Upper lobe of left lung (tissue), 6 donors: Measurements from ENCODE around the gene PVRIG. TPM values are rescaled to one million over a fixed set of nuclear protein-coding genes. Genes with fewer than 3 reads are reported as not detected.
"Not testable (repeated sequence)": the region's sequence is repeated elsewhere in the genome, so short reads cannot be mapped to it uniquely, and the experiment has no call there.

Source experiments
- ATAC-seq, 2 donors: fragments of 200-7000 bp; cut with Tn5 transposase; one replicate each; pipeline ENCODE4 v1.9.1; 2022; ENCODE audit warnings: mild to moderate bottlenecking in 2 of 2, moderate library complexity in 2 of 2; ENCODE audit not compliant: low FRiP score in 2 of 2
- DNase-seq, 2 donors: peaks; one replicate each; pipeline ENCODE4 v3.0.0-alpha.2; 2019 to 2020
- H3K27ac ChIP-seq, 4 donors: fragments of 200-600 bp; sonication (generic); one replicate each; pipeline ENCODE4 v1.5.1; 2016 to 2019
- H3K27me3 ChIP-seq, 4 donors: fragments of 200-600 bp; sonication (generic); one replicate each; pipeline ENCODE4 v1.5.1; 2017 to 2019
- H3K36me3 ChIP-seq, 4 donors: fragments of 200-600 bp; sonication (generic); one replicate each; pipeline ENCODE4 v1.5.1; 2016 to 2019
- H3K4me1 ChIP-seq, 4 donors: fragments of 200-600 bp; sonication (generic); one replicate each; pipeline ENCODE4 v1.5.1; 2018 to 2019
- H3K4me3 ChIP-seq, 4 donors: fragments of 200-600 bp; sonication (generic); one replicate each; pipeline ENCODE4 v1.5.1; 2017 to 2019; ENCODE audit warnings: mild to moderate bottlenecking in 2 of 4, moderate library complexity in 1 of 4
- H3K9me3 ChIP-seq, 4 donors: fragments of 200-600 bp; sonication (generic); one replicate each; pipeline ENCODE4 v1.5.1; 2018 to 2019
- CTCF ChIP-seq, 6 experiments: fragments of 450-650 bp in 4 of 6; fragments of 200-600 bp in 2 of 6; sonication (generic) in 2 of 6; IDR thresholded peaks; one replicate each; pipeline ENCODE4 v1.5.1; 2016 to 2019; ENCODE audit warnings: antibody characterized with exemption in 6 of 6
- EP300 ChIP-seq, 4 donors: sonication (generic); formaldehyde crosslinking; IDR thresholded peaks; one replicate each; pipeline ENCODE4 v1.5.1; 2017; ENCODE audit warnings: antibody characterized with exemption in 4 of 4, control low read depth in 2 of 4
- POLR2A ChIP-seq, 4 donors: fragments of 450-650 bp; IDR thresholded peaks; one replicate each; pipeline ENCODE4 v1.5.1; 2016 to 2017; ENCODE audit warnings: antibody characterized with exemption in 4 of 4, mild to moderate bottlenecking in 2 of 4
- POLR2AphosphoS5 ChIP-seq, 2 donors: sonication (generic); formaldehyde crosslinking; IDR thresholded peaks; one replicate each; pipeline ENCODE4 v1.5.1; 2017; ENCODE audit warnings: antibody characterized with exemption in 2 of 2
- WGBS, 2 donors: methylation state at CpG; one replicate each; pipeline ENCODE4 v1.1.5; 2017 to 2018; 5-methylcytosine and 5-hydroxymethylcytosine counted together
- total RNA-seq, 6 donors: library from RNA; depleted of rRNA in 4 of 6; stranded (reverse); fragments of >200 nt in 4 of 6; gene quantifications; one replicate each; pipeline versions ENCODE4 v1.1.0 to v1.2.1, GENCODE V29; 2016 to 2021
- donor health status: DM: no; HTN: no; CAD: no; lungs with moderate emphysema.
- donor health status: DM: no; HTN: yes; CAD: no; lungs with severe emphysema.

The PVRIG gene
- total RNA-seq, 6 donors from 2014 or later: 0.63 to 6.3 (median 1.7) TPM

- H3K9me3 ChIP-seq: no peaks in the 10 kb centered on the region
- WGBS, 2 donors: 63 to 70% methylated on average over 4 of the region's 4 CpGs
- no peaks in the 10 kb centered on the region for H3K27me3 ChIP-seq
- H3K4me3 ChIP-seq: no peak overlapping the region
- ATAC-seq (peak in 1 of 2 donors; percentile 68), DNase-seq (no peak)
- no peaks in the 10 kb centered on the region for H3K36me3 ChIP-seq
- H3K27ac ChIP-seq: no peak overlapping the region
- H3K4me1 ChIP-seq: no peaks in the 10 kb centered on the region
- TF ChIP-seq POLR2A (IDR thresholded peaks at IDR 0.05) (no peak), CTCF (IDR thresholded peaks at IDR 0.05) (peak in 2 of 6 experiments; percentile 26 to 28), EP300 (IDR thresholded peaks at IDR 0.05) (no peak)
Measured at GRCh38 chr7:100190048-100190711, 29.6 kb upstream of the PVRIG start.

GRCh38 chr7:100191775-100192174 lies 28.0 kb upstream of the PVRIG start:
- no peak overlapping the region for H3K27ac ChIP-seq
- ATAC-seq (no peak), DNase-seq (no peak)
- TF ChIP-seq POLR2A (IDR thresholded peaks at IDR 0.05): no peak
- TF ChIP-seq CTCF (IDR thresholded peaks at IDR 0.05): no peak
- TF ChIP-seq POLR2AphosphoS5 (IDR thresholded peaks at IDR 0.05): no peak
- TF ChIP-seq EP300 (IDR thresholded peaks at IDR 0.05): no peak
- no peak overlapping the region for H3K4me3 ChIP-seq
- H3K9me3 ChIP-seq: no peaks in the 10 kb centered on the region
- no peaks in the 10 kb centered on the region for H3K27me3 ChIP-seq
- 19 to 40% methylated on average over 2 of the region's 2 CpGs for WGBS, 2 donors
- H3K4me1 ChIP-seq: no peaks in the 10 kb centered on the region
- H3K36me3 ChIP-seq: no peaks in the 10 kb centered on the region

- not testable (repeated sequence) for H3K27ac ChIP-seq, ATAC-seq
Measured at GRCh38 chr7:100192281-100192862, 27.4 kb upstream of the PVRIG start.

GRCh38 chr7:100192969-100193368 lies 26.8 kb upstream of the PVRIG start:
- TF ChIP-seq POLR2A (IDR thresholded peaks at IDR 0.05) (no peak), CTCF (IDR thresholded peaks at IDR 0.05) (no peak), EP300 (IDR thresholded peaks at IDR 0.05) (no peak), POLR2AphosphoS5 (IDR thresholded peaks at IDR 0.05) (no peak)
- H3K27ac ChIP-seq: no peak overlapping the region
- WGBS, 2 donors: 73 to 74% methylated on average over 3 of the region's 3 CpGs
- H3K9me3 ChIP-seq: no peaks in the 10 kb centered on the region
- no peaks in the 10 kb centered on the region for H3K4me1 ChIP-seq
- H3K36me3 ChIP-seq: no peaks in the 10 kb centered on the region
- no peaks in the 10 kb centered on the region for H3K27me3 ChIP-seq
- ATAC-seq (no peak), DNase-seq (no peak)
- H3K4me3 ChIP-seq: no peak overlapping the region

More at GRCh38 chr7:100192281-100192862, 27.4 kb upstream of the PVRIG start:
- not testable (repeated sequence) for H3K36me3 ChIP-seq, DNase-seq, H3K4me3 ChIP-seq, H3K27me3 ChIP-seq, H3K9me3 ChIP-seq, H3K4me1 ChIP-seq
- whole genome bisulfite sequencing, 2 donors: 94 to 96% methylated on average over 6 of the region's 6 CpGs

- no peak for TF ChIP-seq CTCF (IDR thresholded peaks at IDR 0.05)
- TF ChIP-seq POLR2AphosphoS5 (IDR thresholded peaks at IDR 0.05): no peak
- TF ChIP-seq POLR2A (IDR thresholded peaks at IDR 0.05): no peak
- TF ChIP-seq EP300 (IDR thresholded peaks at IDR 0.05): no peak
- ATAC-seq: no peak
- 66 to 72% methylated on average over 2 of the region's 2 CpGs for WGBS, 2 donors
- Histone ChIP-seq H3K9me3 (no peaks in the 10 kb centered on the region), H3K4me1 (no peaks in the 10 kb centered on the region), H3K27me3 (no peaks in the 10 kb centered on the region), H3K4me3 (no peak overlapping the region), H3K27ac (no peak overlapping the region), H3K36me3 (no peaks in the 10 kb centered on the region)
- no peak for DNase-seq
Measured at GRCh38 chr7:100195222-100195621, 24.5 kb upstream of the PVRIG start.

- not testable (repeated sequence) for H3K27ac ChIP-seq, H3K36me3 ChIP-seq, H3K27me3 ChIP-seq, H3K4me3 ChIP-seq, ATAC-seq, DNase-seq, H3K4me1 ChIP-seq, H3K9me3 ChIP-seq
- WGBS, 2 donors: 94 to 96% methylated on average over 6 of the region's 6 CpGs
Measured at GRCh38 chr7:100195901-100196322, 23.8 kb upstream of the PVRIG start.
